ELF-1 (cell line): ENCODE results near the gene SUV39H2.
A peak's percentile ranks its signal among the peaks of the same experiment; 100 is the strongest.
"Not testable (repeated sequence)": the region's sequence is repeated elsewhere in the genome, so short reads cannot be mapped to it uniquely, and the experiment has no call there.

Source experiments
- DNase-seq: peaks from one replicate; pipeline ENCODE4 v3.0.0-alpha.2; 2016; ENCODE audit warnings: low read depth, low spot score

Gene SUV39H2, protein sequence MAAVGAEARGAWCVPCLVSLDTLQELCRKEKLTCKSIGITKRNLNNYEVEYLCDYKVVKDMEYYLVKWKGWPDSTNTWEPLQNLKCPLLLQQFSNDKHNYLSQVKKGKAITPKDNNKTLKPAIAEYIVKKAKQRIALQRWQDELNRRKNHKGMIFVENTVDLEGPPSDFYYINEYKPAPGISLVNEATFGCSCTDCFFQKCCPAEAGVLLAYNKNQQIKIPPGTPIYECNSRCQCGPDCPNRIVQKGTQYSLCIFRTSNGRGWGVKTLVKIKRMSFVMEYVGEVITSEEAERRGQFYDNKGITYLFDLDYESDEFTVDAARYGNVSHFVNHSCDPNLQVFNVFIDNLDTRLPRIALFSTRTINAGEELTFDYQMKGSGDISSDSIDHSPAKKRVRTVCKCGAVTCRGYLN

DNA sequence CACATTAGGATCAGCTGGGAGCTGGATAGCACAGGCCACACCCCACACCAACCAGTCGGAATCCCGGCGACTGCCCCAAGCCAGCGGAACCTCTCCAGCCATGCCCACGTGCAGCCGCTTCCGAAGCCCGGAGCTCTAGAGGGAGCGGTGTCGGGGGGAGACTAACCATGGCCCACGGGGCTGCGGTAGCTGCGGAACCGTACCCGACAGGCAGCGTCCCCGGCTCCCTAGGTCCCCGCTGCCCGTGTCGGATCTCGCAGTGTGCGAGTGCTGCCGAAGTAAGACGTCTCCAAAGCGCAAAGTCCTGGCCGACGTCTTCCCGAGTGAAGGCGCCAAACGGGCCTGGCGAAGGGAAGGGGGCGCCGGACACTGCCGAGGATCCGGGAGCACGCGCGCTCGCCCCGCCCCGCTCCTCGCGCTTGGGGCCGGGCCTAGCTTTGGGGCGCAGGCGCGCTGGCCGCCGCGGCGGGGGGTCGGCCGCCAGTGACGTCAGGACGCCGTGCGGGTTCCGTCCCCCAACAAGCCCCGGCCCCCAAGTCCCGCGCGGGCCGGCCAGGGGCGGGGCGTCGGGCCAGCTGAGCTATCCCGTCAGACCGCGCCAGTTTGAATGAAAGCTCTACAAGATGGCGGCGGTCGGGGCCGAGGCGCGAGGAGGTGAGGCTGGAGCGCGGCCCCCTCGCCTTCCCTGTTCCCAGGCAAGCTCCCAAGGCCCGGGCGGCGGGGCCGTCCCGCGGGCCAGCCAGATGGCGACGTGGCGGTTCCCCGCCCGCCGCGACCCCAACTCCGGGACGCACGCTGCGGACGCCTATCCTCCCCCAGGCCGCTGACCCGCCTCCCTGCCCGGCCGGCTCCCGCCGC lies at the start of gene SUV39H2:
TSS of gene SUV39H2 (plus strand) at position 601 of the 858 bp plus-strand sequence. CDS start at position 624, 23 bp downstream.
- peak; percentile 96 for DNase-seq

DNA sequence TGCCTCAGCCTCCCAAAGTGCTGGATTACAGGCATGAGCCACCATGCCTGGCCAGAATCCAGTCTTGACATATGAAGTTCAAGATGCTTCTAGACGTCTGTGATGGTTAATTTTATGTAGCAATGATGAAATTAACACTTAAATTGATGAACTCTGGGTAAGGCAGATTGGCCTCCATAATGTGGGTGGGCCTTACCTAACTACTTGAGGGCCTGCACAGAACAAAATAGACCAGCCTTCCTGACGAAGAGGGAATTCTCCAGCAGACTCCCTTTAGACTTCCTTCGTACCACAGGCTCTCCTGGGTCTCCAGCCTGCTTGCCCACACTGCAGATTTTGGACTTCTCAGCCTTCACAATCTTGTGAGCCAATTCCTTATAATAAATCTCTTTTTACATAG lies 45.6 kb upstream of the SUV39H2 start:
- no peak for DNase-seq

DNA sequence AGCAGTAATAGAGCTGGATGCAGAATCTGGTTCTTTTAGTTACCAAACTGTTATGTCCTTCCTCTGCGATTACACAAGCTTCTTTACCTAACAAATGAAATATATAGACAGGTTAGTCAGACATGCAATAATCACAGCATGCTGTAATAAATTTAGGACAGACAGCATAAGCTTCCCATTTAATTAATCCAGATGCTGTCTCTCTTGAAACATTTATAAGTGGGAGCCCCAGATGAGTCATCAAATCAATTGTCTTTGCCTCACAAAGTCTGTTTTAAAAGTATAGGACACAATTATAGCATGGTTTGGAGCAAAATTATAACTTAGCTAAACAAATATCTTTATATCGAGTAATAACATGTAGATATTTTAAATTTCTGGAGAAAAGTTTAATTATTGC lies 42.5 kb upstream of the SUV39H2 start:
- no peak for DNase-seq

DNA sequence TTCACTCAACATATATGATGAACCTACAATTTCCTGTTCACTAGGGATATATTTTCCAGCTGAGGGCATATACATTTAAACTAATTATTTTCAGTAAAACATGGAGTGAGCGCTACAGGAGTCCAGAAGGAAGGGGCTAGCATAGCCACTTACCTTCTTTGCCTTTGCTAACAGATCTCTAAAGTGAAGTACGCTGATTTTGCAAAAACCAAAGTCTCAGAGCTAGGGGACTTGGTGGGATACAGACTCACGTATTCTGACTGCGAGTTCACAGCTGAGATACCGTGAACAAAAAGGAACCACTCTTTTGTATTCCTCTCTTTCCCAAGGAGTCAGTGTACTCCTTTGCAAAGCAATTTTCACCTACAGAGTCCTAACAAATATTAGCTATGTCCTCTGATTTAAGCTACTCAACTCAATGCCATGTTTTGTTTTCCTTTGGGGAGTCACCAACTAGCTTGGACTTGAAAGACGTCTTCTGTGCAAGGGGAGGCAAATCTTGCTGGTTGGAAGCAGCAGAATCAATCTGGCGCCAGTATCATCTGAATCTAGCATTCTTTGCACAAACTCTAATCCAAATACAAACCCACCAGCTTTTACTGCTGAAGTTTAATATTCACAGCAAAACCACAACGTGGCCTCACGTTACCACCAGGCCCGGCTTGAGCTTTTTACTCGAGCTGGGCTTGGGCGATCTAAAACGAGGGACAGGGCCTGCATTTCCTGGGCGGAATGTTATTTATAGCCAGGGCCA lies 41.5 kb upstream of the SUV39H2 start:
- no peak for DNase-seq

DNA sequence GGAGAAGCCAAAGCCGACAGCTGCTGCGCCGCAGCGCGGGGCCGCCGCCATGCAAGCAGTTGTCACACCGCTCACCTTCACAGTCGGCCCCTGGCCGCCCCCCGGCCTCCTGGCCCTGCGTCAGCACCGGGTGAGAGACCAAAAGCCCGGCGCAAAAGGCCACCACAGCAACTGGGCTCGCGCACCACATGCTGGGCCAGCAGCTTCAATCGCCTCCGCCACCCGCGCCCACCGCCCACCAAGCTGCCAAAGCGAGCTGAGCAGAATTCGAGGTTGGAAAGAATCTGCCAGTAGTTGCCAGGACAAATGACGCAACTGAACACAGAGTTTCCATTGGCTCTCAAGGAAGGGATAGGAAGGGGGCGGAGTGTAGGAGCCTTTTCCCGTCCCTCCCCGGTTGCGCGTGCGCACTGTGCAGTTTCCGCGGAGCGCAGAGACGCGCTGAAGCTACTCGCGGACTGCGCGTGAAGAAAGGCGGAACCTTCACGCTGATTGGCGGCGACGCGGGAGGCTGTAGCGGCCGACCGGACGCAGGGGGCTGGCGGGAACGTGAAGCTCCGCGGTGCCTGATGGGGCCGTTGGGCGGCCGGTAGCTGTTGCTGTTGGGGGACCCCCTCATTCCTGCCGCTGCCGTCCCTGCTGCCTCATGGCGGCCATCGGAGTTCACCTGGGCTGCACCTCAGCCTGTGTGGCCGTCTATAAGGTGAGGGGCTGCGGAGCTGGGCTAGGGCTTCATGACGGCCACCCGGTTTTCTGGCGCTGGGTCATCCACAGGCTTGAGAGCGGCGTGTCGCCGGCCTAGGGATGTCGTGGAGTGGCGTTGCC lies 40.7 kb upstream of the SUV39H2 start, which contains the start of the genes CDNF, HSPA14 and MSANTD7:
TSS of gene CDNF (minus strand) at position 281 of the 825 bp plus-strand sequence. CDS start at position 190, 91 bp downstream.
TSS of gene HSPA14 (plus strand) at position 550 of the 825 bp plus-strand sequence. CDS start at position 647, 97 bp downstream.
TSS of gene MSANTD7 (plus strand) at position 550 of the 825 bp plus-strand sequence. CDS start 3,979 bp downstream, outside the sequence.
- peak; percentile 99 for DNase-seq

DNA sequence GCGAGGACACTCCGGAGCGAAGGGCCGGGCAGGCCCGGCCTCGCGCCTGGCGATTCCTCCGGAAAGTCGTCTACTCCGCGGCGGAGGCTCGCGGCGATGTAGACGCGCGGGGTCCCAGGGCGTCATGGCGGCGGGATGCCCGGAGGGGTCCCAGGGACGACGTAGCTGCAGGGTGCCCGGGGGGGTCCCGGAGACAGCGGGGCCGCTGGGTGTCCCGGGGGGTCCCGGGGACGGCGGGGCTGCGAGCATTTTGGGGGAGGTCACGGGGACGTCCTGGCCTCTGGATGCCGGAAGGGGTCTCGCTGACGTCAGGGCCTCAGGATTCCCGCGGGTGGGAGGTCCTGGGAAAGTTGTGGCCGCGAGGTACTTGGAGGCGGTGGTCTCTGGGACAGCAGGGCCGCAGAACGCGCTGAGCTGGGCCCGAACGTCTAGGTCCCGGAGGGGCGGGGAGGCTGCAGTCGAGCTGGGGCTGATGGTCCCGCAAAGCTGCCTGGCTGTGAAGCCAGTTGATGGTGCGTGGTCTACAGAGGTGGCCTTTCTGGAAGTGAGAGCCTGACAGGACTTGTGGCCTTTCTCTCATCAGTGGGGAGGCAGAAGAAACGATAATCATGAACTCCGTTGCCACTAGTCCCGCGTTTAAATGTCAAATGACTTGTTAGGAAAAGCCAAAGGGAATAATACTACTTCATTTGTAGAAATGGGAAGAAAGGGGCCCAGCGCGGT lies 39.9 kb upstream of the SUV39H2 start:
- DNase-seq, result peak; percentile 78

DNA sequence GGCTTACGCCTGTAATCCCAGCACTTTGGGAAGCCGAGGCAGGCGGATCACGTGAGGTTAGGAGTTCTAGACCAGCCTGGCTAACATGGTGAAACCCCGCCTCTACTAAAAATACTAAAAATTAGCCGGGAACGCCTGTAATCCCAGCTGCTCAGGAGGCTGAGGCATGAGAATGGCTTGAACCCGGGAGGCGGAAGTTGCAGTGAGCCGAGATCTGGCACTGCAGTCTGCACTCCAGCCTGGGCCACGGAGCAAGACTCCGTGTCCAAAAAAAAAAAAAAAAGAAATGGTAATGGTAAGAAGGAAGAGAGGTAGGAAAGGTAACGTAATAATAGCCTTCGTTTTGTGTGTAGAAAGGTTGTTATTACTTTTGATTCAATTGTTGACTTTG lies 39.4 kb upstream of the SUV39H2 start:
- DNase-seq, result no peak

DNA sequence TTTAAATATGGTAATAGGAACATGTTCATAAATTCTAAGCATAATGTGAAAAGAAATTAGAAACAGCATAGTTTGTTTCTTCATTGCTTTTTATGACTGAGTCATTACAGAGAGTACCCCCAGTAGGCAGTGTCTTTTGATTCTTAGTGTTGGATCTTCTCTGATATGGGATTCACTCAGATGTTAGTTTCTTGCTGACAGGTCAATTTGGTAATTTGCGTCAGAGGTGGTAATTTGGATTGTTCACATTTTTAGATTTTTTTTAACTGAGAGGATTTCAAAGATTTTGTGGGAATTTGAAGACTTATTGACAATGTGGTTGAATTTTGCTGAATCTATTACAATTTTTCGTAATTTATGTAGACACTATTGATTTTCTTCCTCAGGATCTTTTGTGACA lies 38.5 kb upstream of the SUV39H2 start:
- DNase-seq, result no peak

DNA sequence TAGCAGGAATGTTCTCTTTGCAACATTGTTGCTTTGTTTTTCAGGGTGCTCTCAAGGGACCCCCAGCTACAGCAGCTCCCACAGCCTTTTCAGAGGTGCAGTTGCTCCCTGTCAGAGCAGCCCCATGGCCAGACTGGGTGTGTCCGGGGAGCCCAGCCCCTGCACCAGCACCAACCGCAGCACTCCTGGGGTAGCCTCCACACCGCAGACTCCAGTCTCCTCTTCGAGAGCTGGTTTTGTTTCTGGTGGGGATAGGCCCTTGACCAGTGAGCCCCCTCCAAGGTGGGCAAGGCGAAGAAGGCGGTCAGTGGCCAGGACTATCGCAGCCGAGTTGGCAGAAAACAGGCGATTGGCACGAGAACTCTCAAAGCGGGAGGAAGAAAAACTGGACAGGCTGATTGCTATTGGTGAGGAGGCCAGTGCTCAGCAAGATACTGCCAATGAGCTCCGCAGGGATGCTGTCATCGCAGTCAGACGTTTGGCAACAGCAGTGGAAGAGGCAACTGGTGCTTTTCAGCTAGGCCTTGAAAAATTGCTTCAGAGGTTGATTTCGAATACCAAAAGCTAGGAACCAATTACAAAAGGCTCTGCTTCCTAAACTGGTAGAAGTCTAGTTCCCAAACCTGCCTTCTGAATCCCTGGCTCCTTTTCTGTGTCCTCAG lies 35.2 kb upstream of the SUV39H2 start:
- DNase-seq, result no peak

DNA sequence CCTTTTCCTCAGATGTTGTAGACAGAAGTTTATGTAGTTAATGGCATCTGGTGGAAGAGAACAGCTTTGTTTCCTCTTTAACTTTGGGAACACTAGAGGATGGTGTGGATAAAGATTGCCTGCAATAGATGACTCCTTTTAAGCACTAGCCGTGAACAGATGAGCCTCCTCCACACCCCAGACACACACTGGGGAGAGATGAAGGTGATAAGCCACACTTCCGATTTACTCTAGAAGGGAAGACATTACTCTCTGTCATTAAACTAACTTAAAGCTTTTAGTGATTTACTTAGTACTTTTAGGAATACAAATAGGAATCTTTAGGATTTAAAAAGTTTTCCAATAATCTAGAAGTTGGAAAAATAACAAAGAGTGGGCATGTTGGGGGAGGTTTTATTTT lies 33.7 kb upstream of the SUV39H2 start:
- DNase-seq, result no peak

DNA sequence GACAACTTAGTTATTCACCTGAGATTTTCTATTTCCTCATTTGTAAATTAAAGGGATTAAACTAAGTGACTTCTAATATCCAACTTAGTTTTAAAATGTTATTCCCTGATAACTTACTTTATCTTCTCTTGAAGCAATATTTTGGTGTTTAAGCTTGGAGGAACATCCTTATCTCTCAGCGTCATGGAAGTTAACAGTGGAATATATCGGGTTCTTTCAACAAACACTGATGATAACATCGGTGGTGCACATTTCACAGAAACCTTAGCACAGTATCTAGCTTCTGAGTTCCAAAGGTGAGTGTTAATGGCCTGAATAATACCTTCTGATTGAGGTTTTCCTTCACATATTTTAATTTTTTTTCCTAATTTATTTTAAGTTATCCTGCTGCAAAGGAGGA lies 26.4 kb upstream of the SUV39H2 start:
- no peak for DNase-seq

DNA sequence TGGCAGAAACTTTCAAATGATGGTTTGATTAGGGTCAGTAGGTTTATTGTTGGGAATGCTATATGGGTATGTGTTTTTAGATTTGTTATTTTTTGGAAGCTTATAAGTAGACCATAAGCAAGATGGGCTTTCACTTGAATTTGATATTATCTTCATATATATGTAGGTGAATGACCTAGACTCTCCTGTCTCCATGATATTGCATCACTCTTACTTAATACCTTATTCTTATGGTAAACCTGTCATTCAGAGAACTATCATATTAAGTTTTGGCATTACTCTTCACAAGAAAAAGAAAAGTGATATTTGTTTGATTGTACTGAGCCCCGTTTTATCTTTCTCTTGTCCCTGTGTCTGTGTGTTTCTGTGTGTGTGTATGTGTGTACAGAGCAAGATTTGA lies 23.2 kb upstream of the SUV39H2 start:
- no peak for DNase-seq

DNA sequence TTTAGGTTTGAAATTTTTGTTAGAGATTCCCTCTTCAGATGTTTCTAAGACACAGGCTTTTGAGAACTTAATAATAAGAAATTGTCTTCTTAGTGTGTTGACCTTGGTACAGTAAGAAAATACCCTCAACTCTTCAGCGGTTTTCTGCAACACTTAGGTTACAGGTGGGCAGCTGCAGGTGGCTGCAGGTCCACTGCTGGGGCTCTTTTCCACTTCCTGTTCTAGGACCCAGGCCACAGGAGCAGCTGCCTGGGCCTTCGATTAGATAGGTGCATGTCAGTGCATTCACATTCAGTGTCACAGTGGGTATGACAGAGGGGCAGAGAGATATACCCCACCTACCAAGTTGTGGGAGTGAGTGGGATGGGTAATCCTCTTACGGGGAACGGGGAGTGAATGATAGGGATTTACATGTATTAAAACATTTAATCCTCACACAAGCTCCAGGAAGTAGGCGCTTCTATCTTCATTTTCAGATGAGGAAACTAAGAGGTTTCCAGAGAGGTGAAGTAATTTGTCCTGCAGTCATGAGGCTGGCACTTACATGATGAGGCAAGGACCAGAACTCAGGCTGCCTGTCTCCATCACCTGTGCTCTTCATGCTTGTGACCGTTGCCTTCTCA lies 20.2 kb upstream of the SUV39H2 start:
- DNase-seq, result no peak

DNA sequence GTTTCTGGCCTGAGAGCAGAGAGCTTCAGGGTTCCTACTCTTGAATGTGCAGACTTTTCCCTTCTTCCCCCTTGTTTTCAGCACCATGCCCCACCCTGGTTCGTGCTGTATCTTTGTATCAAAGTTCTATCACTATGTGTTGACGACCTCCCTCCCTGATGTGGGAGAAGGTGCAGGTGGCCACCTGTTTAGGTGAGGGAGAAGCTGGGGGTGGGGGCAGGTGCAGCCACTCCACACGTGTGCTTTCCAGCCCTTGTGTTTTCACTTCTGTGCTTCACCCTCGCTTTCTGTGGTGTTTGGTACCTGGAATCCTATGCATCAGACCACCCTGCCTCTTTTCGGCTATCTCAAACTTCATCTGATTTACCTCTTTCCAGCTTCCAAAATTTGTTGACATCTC lies 19.6 kb upstream of the SUV39H2 start:
- no peak for DNase-seq

DNA sequence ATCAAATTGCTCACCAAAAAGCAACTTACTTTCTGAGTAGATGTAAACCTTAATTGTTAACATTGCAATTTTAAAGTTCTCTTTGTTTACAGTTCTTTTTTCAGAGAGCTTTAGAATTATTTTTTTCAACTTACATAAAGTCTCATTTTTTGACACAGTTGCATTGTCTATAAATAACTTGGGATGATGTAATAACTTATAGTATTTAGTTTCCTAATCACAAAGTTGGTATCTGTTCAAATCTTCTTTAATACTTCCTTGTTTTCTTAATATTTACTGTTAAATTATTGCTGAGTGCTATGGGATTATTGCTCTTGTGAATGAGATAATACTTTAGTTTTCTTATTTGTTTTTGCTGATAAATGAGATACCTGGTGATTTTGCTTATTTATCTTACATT lies 18.9 kb upstream of the SUV39H2 start:
- no peak for DNase-seq

DNA sequence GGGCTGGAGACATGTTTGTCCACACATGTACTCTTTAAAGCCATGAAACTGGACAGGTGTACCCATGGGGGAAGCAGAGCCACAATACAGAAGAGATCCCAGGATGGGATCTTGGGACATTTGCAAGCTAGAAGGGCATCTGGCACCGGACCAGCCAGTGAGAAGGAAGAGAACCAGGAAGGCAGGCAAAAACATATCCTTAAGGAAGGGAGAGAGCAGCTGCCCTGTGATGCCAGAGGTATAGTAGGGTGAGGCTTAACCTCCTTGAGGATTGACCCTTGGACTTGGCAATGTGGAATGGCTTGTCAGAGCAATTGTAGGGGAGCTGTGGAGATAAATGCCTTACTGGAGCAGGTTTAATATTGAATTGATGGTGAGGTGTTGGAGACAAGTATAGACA lies 17.9 kb upstream of the SUV39H2 start:
- DNase-seq, result no peak

DNA sequence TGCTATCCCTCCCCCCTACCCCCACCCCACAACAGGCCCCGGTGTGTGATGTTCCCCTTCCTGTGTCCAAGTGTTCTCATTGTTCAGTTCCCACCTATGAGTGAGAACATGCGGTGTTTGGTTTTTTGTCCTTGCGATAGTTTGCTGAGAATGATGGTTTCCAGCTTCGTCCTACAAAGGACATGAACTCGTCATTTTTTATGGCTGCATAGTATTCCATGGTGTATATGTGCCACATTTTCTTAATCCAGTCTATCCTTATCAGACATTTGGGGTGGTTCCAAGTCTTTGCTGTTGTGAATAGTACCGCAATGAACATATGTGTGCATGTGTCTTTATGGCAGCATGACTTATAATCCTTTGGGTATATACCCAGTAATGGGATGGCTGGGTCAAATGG lies 14.2 kb upstream of the SUV39H2 start:
- DNase-seq, result not testable (repeated sequence)

DNA sequence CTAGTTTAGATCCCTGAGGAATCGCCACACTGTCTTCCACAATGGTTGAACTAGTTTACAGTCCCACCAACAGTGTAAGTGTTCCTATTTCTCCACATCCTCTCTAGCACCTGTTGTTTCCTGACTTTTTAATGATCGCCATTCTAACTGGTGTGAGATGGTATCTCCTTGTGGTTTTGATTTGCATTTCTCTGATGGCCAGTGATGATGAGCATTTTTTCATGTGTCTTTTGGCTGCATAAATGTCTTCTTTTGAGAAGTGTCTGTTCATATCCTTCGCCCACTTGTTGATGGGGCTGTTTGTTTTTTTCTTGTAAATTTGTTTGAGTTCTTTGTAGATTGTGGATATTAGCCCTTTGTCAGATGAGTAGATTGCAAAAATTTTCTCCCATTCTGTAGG lies 13.8 kb upstream of the SUV39H2 start:
- not testable (repeated sequence) for DNase-seq
